Superior temporal gyrus (tissue), 1 donor: ENCODE data around the gene CDHR5.

Experiments
- DNase-seq: peaks from one replicate; pipeline ENCODE4 v3.0.0-alpha.2; 2016; ENCODE audit errors: extremely low spot score

The CDHR5 gene

DNA sequence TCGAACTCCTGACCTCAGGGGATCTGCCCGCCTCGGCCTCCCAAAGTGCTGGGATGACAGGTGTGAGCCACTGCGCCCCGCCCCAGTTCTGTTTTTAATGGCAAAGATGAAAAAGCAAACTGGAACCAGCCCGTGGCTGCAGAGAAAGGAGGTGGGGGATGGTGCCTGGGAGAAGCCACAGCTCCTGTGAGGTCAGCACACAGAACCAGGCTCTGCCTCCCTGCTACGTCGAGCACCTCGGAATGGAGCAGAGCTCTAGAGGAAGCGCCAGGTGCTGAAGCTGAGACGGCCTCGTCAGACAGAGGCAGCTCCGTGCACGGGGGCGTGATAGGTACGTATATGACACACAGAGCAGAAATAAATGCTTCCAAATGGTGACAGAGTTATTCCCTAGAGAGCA is 20.8 kb upstream of the CDHR5 start:
- no peak for DNase-seq

DNA sequence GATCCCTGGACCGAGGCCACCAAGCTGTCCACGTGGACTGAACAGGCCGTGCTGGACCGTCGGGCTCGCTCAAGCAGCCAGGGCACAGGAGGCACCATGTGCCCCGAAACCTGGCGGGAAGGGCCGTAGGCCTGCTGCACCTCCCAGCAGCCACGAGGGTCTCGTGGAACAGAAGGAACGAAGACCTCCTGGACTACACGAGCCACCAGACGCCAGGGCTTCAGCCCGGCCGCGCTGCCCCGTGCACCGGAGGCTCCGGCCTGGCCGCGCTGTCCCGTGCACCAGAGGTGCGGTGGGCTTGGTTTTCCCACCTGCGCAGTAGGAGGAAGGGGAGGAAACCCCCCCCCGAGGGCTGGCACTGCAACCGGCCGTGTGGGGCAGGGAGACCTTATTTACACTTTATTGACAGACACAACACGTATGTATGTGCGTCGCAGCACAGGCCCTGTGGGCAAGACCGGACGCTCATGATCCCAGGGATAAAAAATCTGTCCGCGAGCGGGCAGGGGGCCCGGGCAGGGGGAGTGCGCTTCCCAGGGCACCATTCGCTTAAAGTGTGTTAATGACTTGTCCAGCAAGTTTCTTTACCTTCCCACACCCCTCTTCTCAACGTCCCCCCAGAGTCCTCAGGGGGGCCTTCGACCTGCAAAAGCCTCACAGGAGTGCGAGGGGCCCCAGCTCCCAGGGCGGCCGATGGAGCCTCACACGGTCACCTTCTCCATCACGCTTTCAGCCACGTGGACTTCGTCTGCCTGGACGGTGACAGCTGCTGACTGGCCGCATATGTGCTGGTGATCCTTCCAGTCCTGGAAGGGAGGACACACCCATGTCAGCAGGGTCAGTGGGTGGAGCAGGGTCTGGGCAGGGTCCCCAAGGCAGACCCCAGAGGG is 19.3 kb upstream of the CDHR5 start:
- no peak for DNase-seq

DNA sequence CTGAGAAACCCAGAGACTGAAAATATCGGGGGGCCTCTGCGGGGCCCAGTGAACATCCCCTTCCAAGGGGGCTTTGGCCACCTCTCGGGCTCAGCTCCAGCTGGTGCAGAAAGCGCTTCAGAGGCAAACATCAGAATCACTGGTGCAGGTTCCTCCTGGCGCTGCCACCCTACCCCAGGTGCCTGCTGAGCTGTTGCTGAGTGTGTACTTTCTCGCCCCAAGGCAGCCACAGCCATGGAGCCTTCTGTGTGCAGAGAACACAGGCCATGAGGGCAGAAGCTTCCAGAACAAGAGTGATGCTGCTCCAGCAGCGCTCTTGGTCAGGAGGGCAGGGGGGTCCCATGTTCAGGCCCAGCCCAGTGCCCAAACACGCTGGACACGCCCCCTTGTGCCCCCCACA is 18.6 kb upstream of the CDHR5 start:
- DNase-seq = no peak

DNA sequence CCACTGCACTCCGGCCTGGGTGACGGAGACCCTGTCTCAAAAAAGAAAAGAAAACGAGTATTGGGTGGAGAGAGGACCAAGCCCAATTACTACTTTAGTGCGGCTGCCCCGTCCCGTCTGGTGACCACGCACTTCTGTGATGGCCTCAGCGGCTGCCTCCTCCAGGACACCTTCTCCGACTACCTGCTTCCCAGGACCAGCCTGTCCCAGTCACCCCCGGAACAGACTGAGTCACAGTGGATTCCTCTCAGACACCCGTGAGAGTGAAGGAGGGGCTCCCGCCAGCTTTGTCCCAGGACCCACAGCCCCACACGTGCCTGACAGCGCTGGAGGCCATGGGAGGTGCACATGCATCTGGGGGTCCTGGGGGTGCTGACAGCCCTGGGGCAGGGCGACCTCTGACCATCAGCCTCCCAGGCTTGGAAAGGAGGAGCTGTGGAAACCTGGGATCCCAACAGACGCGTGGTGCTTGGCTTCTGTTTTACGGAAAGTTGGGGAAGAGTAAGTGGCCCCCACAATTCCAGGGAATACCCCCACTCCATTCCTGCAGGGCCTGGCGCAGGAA is 17.1 kb upstream of the CDHR5 start:
- DNase-seq = no peak

DNA sequence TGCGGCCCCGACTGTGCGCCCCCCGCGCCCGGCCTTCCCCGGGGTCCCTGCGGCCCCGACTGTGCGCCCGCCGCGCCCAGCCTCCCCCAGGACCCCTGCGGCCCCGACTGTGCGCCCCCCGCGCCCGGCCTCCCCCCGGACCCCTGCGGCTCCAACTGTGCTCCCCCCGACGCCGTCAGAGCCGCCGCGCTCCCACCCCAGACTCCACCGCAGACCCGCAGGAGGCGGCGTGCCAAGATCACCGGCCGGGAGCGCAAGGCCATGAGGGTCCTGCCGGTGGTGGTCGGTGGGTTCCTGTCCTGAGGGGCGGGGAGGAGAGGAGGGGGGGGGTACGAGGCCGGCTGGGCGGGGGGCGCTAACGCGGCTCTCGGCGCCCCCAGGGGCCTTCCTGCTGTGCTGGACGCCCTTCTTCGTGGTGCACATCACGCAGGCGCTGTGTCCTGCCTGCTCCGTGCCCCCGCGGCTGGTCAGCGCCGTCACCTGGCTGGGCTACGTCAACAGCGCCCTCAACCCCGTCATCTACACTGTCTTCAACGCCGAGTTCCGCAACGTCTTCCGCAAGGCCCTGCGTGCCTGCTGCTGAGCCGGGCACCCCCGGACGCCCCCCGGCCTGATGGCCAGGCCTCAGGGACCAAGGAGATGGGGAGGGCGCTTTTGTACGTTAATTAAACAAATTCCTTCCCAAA is 15.4 kb upstream of the CDHR5 start:
- DNase-seq = no peak

DNA sequence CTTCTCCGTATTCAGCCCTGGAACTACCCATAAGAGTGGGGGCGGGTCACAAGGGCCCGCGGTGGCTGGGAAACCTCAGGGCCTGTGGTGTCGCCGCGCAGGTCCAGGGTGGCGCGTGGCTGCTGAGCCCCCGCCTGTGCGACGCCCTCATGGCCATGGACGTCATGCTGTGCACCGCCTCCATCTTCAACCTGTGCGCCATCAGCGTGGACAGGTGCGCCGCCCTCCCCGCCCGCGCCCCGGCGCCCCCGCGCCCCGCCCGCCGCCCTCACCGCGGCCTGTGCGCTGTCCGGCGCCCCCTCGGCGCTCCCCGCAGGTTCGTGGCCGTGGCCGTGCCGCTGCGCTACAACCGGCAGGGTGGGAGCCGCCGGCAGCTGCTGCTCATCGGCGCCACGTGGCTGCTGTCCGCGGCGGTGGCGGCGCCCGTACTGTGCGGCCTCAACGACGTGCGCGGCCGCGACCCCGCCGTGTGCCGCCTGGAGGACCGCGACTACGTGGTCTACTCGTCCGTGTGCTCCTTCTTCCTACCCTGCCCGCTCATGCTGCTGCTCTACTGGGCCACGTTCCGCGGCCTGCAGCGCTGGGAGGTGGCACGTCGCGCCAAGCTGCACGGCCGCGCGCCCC is 14.7 kb upstream of the CDHR5 start:
- DNase-seq = no peak

DNA sequence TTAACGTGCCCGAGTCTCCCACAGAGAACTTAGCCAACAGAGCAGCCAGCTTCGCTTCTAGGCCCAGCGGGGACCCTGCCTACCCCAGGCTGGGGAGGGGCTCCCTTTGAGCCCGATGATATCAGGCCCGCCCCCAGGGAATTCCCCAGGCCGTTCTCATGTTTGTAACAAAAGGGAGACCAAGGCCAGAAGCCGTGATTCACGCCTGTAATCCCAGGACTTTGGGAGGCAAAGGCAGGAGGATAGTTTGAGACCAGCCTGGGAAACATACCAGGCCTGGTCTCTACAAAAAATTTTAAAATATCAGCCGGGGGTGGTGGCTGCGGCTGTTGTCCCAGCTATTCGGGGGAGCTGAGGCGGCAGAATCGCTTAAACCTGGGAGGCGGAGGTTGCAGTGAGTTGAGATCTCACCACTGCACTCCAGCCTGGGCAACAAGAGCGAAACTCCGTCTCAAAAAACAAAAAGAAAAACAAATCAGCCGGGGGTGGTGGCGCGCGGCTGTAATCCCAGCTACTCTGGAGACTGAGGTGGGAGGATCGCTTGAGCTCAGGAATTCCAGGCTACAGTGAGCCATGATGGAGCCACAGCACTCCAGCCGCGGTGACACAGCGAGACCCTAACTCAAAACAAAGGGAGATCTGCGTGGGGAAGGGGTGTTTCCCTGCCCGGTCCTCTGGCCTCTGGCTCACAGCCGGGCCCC is 14.0 kb upstream of the CDHR5 start:
- no peak for DNase-seq

DNA sequence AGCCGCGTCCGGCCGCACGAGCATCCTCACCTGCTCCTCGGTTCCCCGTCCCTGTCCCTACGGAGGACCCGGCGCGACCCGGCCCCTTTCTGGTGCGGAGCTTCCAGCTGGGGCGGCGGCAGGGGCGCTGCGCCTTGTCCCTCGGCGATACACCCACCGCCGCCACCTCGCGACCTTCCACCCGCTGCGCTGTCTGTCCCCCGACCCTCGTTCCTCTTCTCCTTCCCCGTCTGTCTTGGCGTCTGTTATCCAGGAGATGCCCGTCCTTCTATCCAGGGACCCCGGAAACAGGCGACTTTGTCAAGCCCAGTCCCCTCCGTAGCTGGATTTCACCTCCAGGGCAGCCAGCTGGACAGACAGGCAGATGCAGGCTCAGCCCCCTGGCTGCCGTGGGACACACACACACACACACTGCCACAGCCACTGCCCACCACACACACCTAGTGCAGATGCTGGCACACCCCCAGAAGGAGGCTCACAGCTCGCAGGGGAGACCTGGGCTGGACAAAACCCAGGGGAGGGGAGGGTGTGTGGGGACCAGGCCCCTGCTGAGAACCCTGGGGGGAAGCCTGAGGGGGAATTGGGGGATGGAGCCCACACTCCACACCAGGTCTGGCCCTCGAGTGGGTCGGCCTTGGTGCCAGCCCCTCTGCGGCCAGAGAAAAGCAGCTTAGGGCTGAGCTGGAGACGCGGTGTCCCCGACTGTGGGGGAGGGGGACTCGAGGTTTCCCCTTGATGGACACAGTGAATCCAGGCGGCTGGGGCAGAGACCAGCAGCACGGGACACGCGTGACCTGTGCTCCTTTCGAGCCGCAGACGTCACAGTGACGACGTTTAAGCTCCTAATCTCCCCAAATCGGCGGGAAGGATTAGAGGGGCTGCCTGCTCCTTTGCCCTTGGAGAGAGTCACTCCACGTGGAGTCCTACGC is 13.1 kb upstream of the CDHR5 start:
- DNase-seq = no peak

DNA sequence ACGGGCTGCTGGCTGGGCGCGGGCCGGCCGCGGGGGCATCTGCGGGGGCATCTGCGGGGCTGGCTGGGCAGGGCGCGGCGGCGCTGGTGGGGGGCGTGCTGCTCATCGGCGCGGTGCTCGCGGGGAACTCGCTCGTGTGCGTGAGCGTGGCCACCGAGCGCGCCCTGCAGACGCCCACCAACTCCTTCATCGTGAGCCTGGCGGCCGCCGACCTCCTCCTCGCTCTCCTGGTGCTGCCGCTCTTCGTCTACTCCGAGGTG is 12.5 kb upstream of the CDHR5 start:
- no peak for DNase-seq

DNA sequence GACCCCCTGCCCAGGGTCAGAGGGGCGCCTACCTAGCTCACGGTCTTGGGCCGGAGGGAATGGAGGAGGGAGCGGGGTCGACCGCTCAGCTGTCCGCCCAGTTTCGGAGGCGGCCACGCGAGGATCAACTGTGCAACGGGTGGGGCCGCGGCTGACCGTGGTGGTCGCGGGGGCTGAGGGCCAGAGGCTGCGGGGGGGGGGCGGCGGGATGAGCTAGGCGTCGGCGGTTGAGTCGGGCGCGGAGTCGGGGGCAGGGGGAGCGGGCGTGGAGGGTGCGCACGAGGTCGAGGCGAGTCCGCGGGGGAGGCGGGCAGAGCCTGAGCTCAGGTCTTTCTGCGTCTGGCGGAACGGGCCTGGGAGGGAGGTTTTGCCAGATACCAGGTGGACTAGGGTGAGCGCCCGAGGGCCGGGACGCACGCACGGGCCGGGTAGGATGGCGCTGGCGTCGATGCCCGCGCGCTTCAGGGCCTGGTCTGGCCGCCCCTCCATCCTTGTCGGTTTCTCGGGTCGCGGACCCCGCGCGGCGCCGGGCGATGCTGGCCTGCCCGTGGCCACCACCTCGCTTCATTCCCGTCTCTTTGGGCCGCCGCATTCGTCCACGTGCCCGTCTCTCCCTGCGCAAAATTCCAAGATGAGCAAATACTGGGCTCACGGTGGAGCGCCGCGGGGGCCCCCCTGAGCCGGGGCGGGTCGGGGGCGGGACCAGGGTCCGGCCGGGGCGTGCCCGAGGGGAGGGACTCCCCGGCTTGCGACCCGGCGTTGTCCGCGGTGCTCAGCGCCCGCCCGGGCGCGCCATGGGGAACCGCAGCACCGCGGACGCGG is 12.0 kb upstream of the CDHR5 start, which contains the start of gene DRD4:
TSS of gene DRD4 (plus strand) at position 759 of the 822 bp plus-strand sequence. CDS start at position 795, 36 bp downstream.
- DNase-seq = no peak

DNA sequence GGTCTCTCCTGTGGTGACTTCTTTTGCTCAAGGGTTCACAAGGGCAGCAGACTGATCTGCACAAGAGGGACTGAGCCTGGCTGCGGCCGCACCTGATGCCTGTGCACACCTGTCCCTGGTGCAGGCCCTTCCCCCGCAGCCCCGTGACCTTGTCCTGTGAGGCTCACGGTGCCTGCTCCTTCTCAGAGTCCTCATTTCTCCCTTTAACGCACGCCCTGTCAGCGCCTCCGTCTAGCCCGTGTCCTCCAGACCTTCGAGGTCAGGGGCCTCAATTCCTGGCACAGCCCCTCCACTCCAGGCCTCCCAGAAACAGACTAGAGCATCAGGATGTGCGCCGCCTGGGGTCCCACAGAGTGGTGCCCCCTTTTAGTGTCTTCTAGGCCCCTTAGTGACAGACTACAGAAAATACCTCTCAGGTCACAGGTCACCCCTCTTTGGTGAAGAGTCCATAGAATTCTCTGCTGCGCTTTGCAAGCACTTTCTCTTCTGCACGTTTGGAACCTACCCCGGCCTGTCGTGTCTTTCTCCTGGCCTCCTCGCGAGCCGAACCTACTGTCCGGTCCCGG is 11.3 kb upstream of the CDHR5 start:
- DNase-seq = no peak

DNA sequence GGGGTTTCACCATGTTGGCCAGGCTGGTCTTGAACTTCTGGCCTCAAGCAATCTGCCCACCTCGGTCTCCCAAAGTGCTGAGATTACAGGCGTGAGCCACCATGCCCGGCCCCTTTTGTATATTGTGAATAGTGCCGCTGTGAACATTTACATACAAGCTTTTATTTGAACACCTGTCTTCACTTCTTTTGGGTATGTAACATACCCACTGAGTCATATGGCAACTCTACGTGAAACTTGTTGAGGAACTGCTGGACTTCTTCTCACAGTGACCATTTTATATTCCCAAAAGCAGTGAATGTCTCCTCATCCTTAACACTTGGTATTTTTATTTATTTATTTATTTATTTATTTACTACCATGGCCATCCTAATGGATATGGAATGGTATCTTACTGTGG is 6.1 kb upstream of the CDHR5 start:
- DNase-seq = no peak

DNA sequence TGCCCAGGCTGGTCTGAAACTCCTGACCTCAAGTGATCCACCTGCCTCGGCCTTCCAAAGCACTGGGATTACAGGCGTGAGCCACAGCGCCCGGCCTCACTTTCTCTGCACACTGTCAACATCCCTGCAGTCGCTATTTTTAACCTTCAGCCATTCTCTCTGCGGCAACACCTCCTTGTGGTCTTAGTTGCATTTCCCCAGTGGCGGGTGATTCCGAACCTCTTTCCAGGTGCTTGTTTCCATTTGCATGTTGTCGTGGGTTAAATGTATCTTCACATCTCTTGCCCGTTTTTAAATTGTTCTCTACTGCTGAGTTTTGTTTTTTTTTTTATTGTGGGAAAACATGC is 4.5 kb upstream of the CDHR5 start:
- DNase-seq = no peak

DNA sequence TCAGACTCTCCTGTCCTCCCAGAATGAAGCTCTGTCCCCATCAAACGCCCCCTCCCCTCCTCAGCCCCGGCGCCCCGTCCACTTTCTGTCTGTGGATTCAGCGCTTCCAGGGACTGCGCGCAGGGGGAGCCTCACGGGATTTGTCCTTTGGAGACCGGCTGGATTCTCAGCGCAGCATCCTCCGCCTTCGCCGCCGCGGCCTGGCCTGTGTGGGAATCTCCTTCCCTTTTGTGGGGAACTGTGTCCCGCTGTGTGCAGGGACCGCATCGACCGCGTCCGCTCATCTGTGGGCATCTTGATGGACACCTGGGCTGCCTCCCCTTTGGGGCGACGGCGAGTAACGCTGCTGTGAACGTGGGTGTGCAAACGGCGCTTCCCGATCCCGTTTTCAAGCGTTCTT is 3.3 kb upstream of the CDHR5 start:
- DNase-seq = no peak

DNA sequence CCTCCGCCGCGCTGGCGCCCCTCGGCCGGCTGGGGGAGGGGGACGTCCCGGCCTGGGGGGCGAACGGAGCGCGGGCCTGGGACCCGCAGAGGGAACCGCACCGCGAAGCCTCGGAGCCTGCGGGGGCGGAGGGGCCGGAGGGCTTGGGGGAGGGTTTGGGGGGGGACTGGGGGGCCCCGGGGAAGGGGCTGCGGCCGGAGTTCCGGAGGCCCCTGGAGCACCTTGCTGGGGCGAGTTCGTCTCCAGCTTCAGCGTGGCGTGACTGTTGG is 2.5 kb upstream of the CDHR5 start:
- no peak for DNase-seq

DNA sequence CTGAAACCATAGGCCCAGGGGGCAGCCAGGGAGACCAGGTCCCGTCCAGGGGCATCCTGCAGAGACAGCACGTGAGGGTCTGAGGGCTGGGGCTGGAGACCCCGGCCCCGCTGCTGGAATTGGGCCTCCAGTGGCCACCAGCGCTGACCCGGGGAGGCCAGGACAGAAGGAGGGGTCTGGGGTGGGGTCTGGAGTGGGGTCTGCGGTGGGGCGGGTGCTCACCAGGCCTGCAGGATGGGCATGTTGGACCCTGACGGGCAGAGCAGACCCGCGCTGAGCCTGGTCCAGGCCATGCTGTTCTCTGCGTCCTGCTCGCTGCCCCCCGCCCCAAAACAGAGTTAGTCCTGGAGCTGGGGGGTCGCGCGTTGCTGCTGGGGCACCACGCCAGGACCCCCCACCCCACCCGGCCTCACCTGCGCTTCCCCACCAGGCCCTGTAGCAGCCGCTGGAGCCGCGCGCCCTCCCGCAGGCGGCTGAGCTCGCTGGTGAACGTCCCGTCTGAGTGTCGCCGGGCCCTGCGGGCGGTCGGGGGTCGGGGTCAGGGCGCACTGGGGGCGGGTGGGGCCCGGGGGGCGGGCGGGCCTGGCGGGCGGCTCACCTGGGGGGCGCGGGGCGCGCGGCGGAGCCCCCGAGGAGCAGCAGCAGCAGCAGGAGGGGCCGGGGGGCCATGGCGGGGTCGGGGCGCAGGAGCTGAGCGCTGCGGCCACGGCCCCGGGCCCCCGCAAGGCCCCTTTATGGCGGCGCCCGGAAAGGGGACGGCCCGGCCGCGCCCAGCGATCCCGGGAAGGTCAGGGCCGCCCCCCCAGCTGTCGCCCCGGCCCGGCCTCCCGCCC is 1.9 kb upstream of the CDHR5 start, which contains the start of gene SCT:
TSS of gene SCT (minus strand) at position 707 of the 833 bp plus-strand sequence. CDS start at position 669, 38 bp downstream.
- DNase-seq = no peak

DNA sequence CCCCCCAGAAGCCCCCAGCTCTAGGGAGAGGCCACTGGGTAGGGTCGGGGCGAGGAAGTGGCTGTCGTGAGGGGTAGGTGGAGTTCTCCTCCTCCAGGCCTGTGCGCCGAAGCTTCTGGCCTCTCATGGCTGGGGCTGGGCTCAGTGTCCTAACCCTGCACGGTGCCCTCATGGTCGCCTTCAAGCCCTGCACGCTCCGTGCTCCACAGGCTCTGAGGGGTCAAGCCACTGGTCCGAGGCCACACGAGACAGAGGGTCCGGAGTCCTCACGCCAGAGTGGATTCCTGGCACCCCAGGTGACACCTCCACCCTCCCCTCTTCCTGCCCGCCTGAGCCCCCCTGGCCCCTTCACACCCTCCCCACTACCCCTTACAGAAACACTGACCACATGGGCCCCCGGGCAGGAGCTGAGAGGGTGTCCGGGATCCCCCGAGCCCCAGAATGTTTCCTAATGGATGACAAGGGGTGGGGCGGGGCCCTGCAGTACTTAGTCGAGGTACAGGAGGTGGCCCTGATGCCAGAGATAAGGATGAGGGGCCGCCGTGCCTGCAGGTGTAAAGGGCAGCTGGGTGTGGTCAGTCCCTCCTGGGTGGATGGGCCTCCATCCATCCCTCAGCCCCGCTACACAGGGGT is 997 bp upstream of the CDHR5 start:
- DNase-seq = no peak

DNA sequence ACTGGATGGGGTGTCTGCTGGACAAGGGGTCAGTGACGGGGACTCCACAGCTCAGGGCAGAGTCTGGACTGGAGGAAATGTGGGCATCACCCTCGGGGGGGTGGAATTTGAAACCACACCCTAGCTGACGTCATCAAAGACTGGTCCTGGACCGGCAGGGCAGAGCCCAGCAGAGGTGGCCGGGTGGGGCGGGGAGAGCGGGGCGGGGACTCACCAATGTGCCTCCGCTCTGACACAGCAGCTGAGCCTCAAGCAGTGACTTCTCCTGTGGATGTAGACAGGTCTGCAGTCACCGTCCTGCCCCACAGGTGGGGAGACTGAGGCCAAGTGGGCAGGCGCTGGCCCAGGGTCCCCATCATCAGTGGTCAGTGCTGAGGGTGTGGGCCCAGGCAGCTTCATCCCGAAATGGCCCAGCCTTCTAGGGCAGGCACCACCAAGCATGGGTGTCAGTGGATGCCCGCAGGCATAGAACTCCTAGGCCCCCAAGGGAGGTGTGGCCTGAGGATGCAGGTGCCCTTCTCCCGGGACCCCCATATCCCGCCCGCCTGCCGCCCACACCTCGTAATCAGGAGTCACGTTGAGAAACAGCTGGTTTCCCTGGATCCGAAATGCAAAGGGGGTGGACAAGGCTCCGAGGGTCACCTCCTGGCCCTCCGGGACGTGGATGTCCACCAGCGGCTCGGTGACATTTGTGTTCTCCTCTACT is 603 bp downstream of the CDHR5 start:
- DNase-seq = no peak
